Ovary (tissue), 9 donors: Measurements from ENCODE around the gene SLMAP. TPM values are rescaled to one million over a fixed set of nuclear protein-coding genes. Genes with fewer than 3 reads are reported as not detected.

Source experiments
- DNase-seq, 5 donors: peaks; one replicate each; pipeline ENCODE4 v3.0.0-alpha.2; 2019 to 2020
- H3K27ac ChIP-seq, 2 donors: fragments of 200-600 bp; one replicate each; pipeline versions ENCODE4 v1.5.1 to v1.8.0; 2019 to 2022
- H3K27me3 ChIP-seq: fragments of 200-600 bp; one replicate; pipeline ENCODE4 v1.8.0; 2022
- H3K36me3 ChIP-seq: fragments of 200-600 bp; sonication (generic); one replicate; pipeline ENCODE4 v1.5.1; 2019
- H3K4me1 ChIP-seq: one replicate; pipeline ENCODE4 v1.8.1; 2013; ENCODE audit warnings: mild to moderate bottlenecking, moderate library complexity; ENCODE audit not compliant: insufficient read depth
- H3K4me3 ChIP-seq: fragments of 200-600 bp; sonication (generic); one replicate; pipeline ENCODE4 v1.5.1; 2017
- H3K9me3 ChIP-seq, 2 donors: fragments of 200-600 bp in 1 of 2; sonication (generic) in 1 of 2; one replicate each; pipeline versions ENCODE4 v1.5.1 to v1.8.1; 2013 to 2019; ENCODE audit warnings: mild to moderate bottlenecking in 1 of 2, moderate library complexity in 1 of 2
- CTCF ChIP-seq, 3 donors: fragments of 450-650 bp in 2 of 3; fragments of 200-600 bp in 1 of 3; IDR thresholded peaks; one replicate each; pipeline versions ENCODE4 v1.5.1 to v1.8.0; 2016 to 2022; ENCODE audit warnings: antibody characterized with exemption in 3 of 3, mild to moderate bottlenecking in 1 of 3
- EP300 ChIP-seq: sonication (generic); formaldehyde crosslinking; IDR thresholded peaks from one replicate; pipeline ENCODE4 v1.6.1; 2017; ENCODE audit warnings: antibody characterized with exemption
- POLR2A ChIP-seq: fragments of 450-650 bp; IDR thresholded peaks from one replicate; pipeline ENCODE4 v1.6.1; 2017; ENCODE audit warnings: antibody characterized with exemption, mild to moderate bottlenecking, moderate library complexity
- WGBS, 3 donors: extraction: QIAGEN DNeasy Blood & Tissue Kit in 1 of 3; methylation state at CpG; one replicate each; pipeline versions ENCODE4 v1.1.5 to v1.1.7; 2013 to 2017; 5-methylcytosine and 5-hydroxymethylcytosine counted together
- intact Hi-C, 4 donors: fragments of 100-400 bp; cut with DNase I; formaldehyde crosslinking; loops; one replicate each; pipeline versions ENCODE4 v1.11.0 to v1.15.1; 2022 to 2023
- polyA plus RNA-seq, 2 donors: library from polyadenylated mRNA; stranded (reverse); fragments of 200-250 nt in 1 of 2; fragments of 350-450 nt in 1 of 2; fragmentation: Illumina TruSeq in 1 of 2; extraction: RNeasy Lipid Tissue Mini Kit (QIAGEN cat#74804) in 1 of 2; gene quantifications; one replicate each; pipeline ENCODE4 v1.2.3, GENCODE V29; 2013 to 2014
- total RNA-seq, 7 donors: library from RNA; depleted of rRNA in 2 of 7; stranded (reverse); fragments of >200 nt in 2 of 7; fragmentation: NEBNext Ultra II Directional in 3 of 7; extraction: Animal tissue kit (Norgen Biotek cat#: 25700) in 3 of 7; gene quantifications; one replicate each; pipeline versions ENCODE4 v1.1.0 to v1.2.4, GENCODE V29; 2016 to 2023
- donor health status: DM: no; HTN: no; CAD: no; lungs with moderate emphysema.
- donor health status: DM: no; HTN: no; CAD: no.
- donor health status: Bipolar disorder and iron deficiency.
- donor health status: DM: yes; HTN: yes; CAD: no.
- donor health status: DM: no; HTN: no; CAD: no.
- donor health status: DM: yes; HTN: yes; CAD: no.

The SLMAP gene
- total and polyA plus RNA-seq, 9 donors = 26.3 to 113 (median 73.8) TPM

DNA sequence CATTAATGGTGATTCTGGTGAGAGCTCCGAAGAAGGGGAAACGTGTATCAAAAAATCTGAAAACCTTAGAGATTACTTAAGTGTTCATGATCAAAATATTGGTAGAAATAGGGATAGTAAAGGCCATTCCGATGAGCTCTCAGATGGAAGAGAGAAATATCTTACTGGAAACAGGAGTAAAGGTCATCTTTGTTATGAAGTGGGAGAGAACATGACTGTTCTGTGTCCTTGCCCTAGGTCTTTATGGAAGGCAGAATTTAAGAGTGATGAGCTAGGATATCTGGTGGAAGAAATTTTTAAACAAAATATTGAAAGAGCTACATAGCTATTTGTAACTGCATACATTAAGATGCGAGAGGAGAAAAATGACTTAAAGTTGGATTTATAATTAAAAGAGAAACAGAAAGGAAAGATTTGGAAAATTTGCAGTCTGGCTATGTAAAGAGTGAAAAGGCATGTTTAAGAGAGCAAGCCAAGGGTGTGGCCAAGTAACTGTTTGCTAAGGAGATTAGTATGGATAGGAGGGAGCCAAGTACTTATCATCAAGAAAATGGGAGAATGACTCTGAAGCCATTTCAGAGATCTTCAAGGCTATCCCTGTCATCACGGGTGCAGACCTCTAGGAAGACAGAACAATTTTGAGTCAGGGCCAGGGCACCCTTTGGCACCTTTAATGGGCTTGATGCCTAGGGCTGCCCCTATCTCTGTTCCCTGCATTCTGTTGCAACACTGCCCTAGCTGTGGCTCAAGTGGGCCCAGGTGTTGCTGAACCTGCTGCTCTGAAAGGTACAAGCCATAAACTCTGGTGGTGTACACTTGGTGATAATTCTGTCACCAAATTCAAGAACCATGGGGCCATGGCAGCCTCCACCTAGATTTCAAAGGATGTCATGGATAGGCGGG, 27.3 kb downstream of the SLMAP start:
- intact Hi-C loops = no loop called here
- Histone ChIP-seq H3K27me3 (no peaks in the 10 kb centered on the region), H3K36me3 (no peaks in the 10 kb centered on the region), H3K4me3 (no peak overlapping the region), H3K4me1 (peaks cover 7% of the 10 kb centered on the region), H3K27ac (peak overlapping the region in 1 of 2 donors; percentile 17), H3K9me3 (no peaks in the 10 kb centered on the region)
- no peak for DNase-seq
- WGBS, 3 donors = 45 to 56% (median 53%) methylated on average over 6 of the region's 6 CpGs
- TF ChIP-seq POLR2A (no peak), CTCF (IDR thresholded peaks at IDR 0.05) (no peak), EP300 (no peak)

DNA sequence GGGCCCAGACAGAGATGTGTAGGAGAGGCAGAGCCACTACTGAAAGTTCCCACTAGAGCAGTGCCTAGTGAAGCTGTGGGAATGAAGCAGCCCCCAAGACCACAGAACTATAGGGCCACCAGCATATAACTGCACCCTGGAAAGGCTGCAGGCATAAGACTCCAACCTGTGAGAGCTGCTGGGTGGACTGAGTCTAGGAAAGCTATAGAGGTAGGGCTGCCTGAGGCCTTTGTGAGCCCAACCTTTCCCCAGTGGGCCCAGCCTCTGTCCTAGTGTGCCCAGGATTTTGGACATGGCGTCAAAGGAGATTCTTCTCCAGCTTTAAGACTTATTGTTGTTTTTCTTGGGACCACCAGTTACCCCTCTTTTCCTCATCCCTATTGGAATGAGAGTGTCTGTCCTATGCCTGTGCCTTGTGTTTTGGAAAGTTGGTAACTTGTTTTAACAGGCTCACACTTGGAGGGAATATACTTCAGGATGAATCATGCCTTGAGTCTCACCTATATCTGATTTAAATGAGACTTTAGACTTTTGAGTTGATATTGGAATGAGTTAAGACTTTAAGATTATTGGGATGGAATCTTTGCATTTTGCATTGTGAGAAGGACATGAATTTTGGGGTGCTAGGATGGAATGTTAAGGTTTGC, 28.1 kb downstream of the SLMAP start:
- intact Hi-C loops = no loop called here
- no peak for TF ChIP-seq EP300
- no peak for DNase-seq
- 92 to 100% (median 100%) methylated on average over 1 of the region's 1 CpG for WGBS, 3 donors
- H3K36me3 ChIP-seq = no peaks in the 10 kb centered on the region
- H3K4me3 ChIP-seq = no peak overlapping the region
- no peaks in the 10 kb centered on the region for H3K9me3 ChIP-seq
- no peak overlapping the region for H3K27ac ChIP-seq
- H3K4me1 ChIP-seq = peaks cover 9% of the 10 kb centered on the region
- no peaks in the 10 kb centered on the region for H3K27me3 ChIP-seq

GRCh38 chr3:57785446-57785845, 29.3 kb downstream of the SLMAP start:
- TF ChIP-seq CTCF (IDR thresholded peaks at IDR 0.05) (no peak), EP300 (no peak), POLR2A (no peak)
- H3K4me1 ChIP-seq = peaks cover 9% of the 10 kb centered on the region

GRCh38 chr3:57787867-57788623, 31.9 kb downstream of the SLMAP start:
- no peak overlapping the region for H3K27ac ChIP-seq
- no peak overlapping the region for H3K4me3 ChIP-seq
- H3K9me3 ChIP-seq = no peaks in the 10 kb centered on the region
- DNase-seq = no peak
- H3K27me3 ChIP-seq = no peaks in the 10 kb centered on the region
- intact Hi-C loops = no loop called here
- no peaks in the 10 kb centered on the region for H3K36me3 ChIP-seq
- peaks cover 9% of the 10 kb centered on the region for H3K4me1 ChIP-seq
- TF ChIP-seq EP300 (no peak), POLR2A (no peak), CTCF (IDR thresholded peaks at IDR 0.05) (no peak)
- 58 to 71% (median 60%) methylated on average over 2 of the region's 2 CpGs for WGBS, 3 donors

More at GRCh38 chr3:57785446-57785845, 29.3 kb downstream of the SLMAP start:
- WGBS, 3 donors = 85 to 98% (median 87%) methylated on average over 1 of the region's 1 CpG
- no peak for DNase-seq
- H3K27ac ChIP-seq = no peak overlapping the region
- no peaks in the 10 kb centered on the region for H3K9me3 ChIP-seq
- H3K27me3 ChIP-seq = no peaks in the 10 kb centered on the region
- intact Hi-C loops = no loop called here
- H3K4me3 ChIP-seq = no peak overlapping the region
- H3K36me3 ChIP-seq = no peaks in the 10 kb centered on the region
